HT-29 (cell line): Measurements from ENCODE around the gene BARHL1. TPM values are rescaled to one million over a fixed set of nuclear protein-coding genes. Genes with fewer than 3 reads are reported as not detected.
A peak's percentile ranks its signal among the peaks of the same experiment; 100 is the strongest.

ENCODE experiments used
- DNase-seq: peaks from one replicate; pipeline ENCODE4 v3.0.0-alpha.2; 2015; ENCODE audit warnings: low spot score
- total RNA-seq: library from RNA; depleted of rRNA; stranded (reverse); fragments of >200 nt; shearing (Covaris generic); gene quantifications from 2 replicates; pipeline ENCODE4 v1.2.3, GENCODE V29; 2014; rRNA removed

BARHL1 gene
- total RNA-seq: not detected in 2 replicates

DNA sequence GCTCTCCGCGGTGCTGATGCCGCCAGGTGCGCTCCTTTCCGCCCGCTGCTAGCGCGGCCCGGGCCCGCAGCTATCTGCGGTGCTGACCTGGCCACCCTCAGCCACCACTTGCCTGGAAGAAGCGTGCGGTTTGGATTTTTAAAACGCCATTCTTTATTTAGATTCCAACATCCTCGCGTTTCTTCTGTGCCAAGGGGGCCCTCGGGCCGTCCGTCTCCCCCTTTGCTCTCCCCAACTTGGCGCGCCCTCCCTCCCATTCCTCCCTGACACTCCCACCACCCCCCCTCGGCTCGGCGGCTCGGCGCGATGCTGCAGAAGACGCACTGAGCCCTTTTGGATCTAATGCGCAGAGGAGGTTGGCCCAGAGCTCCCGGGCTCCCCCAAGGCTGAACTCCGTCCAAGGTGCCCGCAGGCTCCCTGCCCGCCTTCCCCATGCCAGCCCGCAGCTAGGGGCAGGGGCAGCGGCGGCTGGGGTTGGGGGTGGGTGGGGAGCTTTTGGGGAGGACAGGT lies at the start of gene BARHL1:
TSS of gene BARHL1 (plus strand) at position 331 of the 510 bp plus-strand sequence. CDS start 192 bp downstream, outside the sequence.
- DNase-seq: no peak

DNA sequence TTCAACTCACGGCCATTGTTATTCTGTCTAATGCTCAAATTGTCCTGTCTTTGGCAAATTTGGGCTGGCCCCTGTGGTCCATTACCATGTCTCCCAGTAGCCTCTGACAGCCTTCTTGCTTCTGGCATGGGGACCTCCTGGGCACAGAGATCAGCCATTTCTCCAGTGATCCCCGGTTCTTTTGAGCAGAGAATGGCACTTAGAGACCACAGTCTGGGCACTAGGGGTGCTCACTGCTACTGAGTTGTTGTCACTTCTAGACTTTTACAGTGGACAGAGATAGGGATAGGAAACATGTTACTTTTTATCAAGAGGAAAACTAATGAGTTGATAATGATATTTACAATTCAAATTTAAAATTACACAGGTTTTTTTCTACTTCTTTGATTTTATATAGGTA lies 47.6 kb upstream of the BARHL1 start:
- DNase-seq: no peak

DNA sequence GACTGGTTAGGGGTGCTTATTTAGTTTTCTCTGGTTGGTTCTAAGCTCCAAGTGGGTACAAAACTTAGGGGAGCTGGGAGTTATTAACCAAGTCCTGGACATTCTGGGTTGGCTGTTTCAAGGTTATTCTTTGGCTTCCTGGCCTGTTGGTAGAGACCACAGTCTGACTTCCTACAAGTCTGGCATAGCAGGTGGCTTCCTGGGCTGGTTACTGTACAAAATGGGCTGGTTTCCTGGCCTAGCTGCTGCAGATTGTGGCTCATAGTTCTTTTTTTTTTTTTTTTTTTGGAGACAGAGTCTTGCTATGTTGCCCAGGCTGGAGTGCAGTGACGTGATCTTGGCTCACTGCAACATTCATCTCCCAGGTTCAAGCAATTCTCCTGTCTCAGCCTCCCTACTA lies 46.3 kb upstream of the BARHL1 start:
- DNase-seq: no peak

DNA sequence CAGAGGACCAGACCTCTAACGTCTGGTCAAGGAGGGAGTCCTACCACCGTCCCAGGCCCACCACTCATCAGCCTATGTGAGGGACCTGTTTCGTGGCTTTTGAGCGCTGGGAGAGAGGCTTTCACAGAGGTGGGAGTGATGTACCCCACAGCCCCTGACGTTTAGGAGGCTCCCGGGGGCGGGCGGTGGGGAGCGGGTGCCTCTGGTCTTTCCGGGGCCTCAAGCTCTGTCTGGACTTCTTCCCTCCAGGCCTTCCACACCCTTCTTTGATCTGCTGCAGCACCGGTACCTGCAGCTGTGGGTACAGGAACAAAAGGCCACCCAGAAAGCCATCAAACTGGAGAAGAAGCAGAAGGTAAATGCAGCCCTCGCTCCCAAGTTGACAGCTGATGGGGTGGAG lies 45.1 kb upstream of the BARHL1 start:
- no peak for DNase-seq

DNA sequence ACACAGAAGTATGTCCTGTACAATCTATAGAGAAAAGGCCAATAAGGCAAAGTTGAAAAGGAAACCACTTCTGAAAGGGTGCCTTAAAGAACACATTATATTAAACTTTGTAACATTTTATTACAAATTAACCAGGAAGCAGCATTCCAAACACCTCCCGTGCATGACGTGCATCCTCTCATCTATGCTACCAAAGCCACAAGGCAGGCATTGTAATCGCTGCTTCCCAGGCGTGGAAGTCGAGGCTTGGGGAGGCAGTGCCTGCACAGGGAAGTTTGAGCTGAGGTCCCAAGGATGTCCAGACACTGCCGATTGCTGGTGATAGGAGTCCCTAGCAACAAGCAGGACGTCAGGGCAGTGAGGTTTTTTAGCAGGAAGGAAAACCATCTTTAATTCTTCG lies 44.3 kb upstream of the BARHL1 start:
- DNase-seq: peak; percentile 86

DNA sequence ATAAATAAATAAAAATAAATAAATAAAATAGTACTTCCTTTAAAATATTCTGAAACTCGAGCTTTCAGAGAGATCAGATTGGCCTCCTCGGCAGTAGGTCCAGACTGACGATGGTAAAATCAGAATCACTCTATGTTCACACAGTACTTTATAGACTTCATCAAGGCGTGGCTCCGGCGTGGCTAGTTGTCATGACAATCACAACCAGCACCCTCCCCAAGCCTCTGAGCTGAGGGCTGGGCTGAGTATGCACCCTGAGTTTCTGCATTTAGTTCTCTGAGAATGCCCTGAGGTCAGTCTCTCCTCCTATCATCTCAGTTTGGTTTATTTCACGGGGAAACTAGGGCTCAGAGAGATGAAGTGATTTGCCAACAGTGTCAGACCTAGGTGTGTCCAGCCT lies 43.3 kb upstream of the BARHL1 start:
- peak; percentile 23 for DNase-seq

DNA sequence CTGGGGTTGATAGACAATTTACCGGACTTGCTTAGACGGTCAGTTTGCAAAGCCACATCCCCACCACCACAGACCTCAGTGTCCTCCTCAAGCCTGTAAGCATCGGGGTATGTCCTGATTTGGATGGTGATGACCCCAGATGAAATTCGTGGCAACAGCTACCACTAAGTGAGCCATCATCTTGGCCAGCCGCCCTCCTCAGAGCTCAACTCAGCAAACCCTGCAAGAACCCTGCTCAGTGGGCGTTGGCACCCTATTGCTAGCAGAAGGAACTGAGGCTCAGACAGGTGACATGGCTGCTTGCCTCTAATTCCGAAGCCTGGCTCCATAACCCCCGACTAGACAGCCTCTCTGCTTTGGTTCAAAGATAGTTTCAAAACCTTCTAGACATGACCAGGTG lies 41.4 kb upstream of the BARHL1 start:
- DNase-seq: no peak

DNA sequence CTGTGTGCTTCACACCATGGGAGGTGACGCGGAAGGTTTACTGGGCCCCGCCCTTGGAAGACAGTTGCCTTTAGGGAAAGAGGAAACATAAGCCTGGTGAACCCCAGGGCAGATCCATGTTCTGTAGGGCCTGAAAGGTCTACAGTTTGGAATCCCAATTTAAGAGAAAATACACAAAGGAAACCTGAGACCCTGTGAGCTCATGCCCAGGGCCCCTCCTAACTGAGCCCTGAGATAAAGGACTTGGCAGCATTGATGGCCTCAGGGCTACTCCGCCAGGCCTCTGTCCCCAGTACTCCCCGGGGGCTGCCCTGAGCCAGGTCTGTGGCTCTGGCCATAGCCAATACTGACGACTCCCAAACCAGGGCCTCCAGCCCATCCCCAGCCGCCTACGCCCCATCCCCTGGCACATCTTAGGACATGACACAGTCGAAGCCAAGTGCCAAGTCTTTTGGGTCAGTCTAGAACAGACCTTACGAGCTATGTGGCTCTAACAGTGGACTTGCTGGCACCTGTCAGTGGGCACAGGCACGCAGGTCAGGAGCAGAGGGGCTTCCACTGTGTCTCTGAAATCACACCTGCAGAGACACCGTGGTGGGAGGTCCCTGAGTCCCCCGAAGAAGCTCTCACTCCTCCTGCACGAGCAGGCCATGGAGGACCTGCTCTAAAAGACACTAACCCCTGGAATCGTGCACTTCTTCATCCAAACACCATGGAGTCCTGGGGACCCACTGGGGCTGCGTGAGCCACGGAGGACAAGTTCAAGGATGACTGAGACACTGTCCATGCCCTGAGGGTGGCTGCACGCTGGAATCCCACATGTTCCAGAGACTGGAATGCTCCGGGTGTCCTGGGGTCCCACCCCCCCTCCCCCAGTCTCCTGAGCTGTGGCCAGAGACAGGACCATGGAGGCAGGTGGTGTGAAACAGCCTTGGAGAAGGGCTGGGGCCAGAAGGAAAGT lies 40.3 kb upstream of the BARHL1 start:
- DNase-seq: no peak

DNA sequence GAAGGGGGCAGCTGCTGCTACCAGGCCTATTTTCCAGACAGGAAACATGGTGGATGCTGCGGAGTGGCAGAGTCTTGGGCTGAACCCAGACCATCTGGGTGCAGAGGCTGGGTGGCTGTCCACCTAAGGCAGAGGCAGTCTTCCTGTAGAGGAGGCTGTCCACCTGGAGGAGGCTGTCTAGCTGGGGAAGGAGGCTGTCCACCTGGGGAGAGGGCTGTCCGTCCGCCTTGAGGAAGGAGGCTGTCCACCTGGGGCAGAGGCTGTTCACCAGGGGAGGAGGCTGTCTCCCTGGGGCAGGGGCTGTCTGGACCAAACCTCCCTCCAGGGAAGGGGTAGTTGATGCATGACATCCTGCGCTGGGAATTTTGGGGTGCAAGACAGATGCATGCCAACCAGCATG lies 39.2 kb upstream of the BARHL1 start:
- DNase-seq: no peak

DNA sequence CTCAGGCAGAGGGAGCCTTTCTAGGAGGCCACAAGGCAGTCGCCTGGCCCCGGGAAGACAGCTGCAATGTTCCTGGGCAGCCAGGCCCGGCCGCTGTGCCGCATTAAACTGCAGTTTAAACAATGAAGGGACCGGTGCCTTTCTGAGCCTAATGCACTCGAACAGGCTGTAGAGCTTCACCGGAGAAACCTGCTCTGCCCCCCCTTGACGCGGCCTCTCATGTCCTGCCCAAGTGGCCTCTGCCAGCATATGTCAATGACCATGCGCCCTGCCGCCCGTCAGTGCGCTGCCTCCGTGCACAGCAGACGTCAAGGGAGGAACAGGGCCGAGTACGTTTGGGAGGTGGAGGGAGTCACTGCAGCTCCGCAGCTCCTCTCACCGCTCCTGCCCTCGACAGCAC lies 38.4 kb upstream of the BARHL1 start:
- no peak for DNase-seq

DNA sequence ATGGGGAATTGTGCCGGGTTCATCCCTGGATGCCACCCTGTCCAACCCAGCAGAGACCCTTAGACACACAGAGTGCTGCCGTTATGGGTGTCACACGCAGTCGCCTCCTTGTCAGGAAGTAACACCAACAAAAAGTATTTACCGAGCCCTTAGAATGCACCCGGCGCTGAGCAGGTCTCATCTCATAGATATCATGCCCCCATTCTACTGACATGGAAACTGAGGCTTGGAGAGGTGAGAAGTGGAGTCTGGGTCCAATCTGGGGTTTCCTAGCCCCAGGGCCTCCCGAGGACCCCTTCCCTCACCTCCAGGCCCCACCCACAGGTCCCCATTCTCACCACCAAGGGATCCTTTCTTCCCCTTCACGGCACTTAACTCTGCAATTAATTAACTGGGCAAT lies 36.8 kb upstream of the BARHL1 start:
- no peak for DNase-seq

DNA sequence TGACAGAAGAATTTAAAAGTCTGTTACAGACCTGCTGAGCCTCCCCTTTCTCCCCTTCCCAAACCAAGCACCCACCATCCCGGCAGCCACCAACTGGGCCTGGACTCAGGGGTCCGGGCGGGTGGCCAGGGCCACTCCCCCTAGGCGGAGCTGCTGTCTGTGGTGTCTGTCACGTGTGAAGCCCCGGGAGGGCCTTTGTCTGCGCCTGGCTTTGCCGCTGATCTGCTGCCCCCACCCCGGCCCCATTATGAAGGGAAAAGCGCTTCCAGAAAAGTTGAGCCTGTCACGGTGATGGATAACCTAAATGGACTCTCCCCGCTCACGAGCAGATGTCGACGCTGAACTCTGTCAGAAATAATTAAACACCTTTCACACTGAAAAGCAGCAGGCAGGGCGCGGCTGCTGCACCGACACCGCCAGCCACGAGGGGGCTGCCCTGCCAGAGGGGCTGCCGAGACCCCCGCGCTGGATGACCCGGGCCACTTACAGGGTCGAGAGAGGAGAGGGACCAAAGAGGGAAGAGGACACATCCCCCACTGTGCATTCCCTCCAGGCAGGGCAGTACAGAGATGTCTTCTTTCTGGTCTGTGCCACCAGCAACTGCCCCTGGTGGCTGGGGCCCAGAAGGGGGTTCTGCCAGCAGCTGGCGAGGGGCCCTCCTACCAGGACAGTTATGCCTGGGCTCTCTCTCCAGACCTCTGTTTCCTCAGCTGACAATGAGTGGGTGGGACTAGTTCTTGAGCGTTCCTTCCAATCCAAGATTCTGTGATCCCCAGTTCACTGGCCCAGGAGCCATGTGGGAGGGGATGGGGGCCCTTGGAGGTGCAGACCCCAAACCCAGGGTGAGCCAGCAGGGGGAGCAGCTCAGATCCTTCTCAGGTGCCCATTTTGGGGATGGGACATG lies 36.0 kb upstream of the BARHL1 start:
- DNase-seq: no peak

DNA sequence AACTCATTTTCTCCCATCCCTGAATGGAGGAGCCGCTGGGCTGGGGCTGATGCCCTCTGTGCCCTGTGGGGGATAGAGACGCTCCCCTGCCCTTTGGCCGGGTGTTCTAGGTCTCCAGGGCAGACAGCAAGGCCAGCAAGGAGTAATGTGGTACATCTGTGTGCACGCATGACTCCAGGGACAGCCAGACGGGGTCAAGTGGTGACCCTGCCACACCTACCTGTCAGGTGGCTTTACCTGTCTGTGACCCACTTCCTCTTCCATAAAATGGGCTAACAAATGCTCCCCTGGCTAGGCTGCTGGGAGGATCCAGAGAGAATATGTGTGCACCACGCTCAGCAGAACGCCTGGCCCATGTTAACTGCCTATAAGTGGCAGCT lies 35.4 kb upstream of the BARHL1 start:
- DNase-seq: no peak

DNA sequence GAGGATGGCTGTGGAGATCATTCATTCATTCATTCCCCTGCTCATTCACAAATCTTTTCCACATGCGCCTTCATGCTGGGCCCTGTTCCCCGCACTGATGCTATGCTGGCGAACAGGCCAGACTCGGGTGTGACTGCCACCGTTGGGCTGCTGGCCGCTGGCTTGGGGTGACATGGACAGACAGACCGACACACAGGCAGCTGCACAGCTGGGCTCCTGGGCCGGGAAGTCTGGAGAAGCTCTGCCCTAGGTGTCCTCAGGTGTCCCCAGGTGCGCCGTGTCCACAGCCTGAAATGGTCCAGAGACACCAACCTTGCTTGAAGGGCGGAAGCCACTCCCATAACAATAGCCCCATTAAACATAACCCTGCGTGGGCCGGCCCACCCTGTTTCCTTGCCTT lies 35.0 kb upstream of the BARHL1 start:
- DNase-seq: no peak

DNA sequence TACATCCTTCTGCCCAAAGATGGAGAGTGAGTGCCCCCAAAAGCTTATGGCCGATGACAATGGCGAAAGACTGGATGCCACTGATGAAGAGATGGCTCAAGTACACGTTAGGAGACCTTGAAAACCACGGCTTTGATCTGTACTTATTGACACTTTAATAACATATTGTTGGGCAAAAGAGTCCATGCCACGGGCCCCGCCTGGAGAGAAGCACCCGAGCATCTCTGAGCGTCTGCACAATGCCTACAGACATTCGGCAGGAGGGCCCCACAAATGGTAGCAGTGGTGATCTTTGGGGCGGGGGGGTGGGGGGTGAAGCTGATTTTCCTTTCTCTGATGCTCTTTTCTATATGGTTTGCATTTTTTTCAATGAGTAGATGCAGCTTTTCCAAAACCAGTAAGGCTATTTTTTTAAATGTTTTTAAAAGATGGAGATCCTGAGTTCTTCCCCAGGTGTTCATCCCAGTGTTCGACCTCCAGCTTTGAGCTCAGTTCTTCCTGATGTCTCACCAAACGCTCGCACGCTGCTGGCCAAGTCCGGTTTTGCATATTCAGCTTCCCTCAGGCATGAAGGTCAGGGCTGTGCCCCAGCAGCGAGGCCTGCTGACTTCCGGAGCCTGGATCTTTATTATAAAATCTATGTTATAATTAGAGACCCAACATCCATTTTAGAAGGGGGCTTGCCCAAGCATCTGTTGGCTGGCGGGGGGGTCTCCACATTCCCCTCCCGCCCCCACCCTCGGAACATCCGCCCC lies 34.3 kb upstream of the BARHL1 start:
- no peak for DNase-seq

DNA sequence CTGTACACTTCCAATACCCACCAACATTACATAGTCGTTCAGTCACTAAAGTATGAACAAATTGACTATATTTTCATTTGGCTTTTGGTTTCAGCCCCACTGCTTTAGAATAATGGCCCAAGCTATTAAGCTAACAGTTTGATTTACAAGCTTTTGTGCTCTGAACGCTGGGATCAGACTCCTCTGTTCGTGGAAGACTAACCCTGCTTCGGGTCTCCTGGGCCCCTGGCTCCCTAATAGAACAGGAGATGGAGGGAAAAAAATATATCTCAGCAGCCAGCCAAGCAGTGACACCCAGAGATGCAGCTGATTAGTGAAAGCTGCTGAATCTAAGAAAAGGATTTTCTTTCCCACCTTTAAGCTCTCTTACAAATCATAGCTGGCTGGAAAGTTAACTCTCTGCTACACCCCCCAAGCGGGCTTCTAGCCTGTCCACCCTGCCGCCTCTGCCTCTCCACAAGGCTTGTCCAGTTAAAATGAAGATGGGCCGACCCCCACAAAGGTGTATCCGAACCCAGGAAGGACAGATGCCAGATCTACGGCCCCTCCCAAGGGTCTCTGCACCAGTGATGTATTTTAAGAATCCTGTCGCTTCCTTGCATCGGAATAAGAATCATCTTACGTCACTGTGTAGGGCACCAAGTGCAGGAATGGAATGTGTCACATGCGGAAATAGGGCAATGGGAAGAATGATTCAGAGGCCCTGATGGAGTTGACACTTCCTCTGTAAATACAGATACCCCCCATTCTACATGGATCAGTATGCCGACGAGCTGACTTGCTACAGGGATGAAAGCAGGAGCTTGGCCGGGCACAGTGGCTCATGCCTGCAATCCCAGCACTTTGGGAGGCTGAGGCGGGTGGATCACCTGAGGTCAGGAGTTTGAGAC lies 33.4 kb upstream of the BARHL1 start:
- DNase-seq: peak; percentile 70

DNA sequence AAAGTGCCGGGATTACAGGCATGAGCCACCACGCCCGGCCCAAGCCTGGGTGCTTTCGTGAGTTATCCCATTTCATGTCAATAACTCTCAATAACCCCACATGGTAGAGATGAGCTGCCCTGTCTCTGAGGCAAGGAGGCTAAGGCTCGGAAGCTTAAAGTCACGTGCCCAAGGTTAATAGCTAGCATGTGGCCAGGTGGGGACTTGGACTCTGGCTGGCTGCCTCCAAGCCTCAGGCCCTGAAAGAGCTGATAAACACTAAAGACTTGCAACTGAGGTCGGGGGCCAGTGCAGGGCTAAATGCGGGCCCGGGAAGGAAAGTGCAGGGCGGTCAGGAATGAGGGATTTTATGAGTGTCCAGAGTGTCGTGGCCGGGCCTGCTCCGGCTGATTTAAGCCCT lies 30.9 kb upstream of the BARHL1 start:
- no peak for DNase-seq

DNA sequence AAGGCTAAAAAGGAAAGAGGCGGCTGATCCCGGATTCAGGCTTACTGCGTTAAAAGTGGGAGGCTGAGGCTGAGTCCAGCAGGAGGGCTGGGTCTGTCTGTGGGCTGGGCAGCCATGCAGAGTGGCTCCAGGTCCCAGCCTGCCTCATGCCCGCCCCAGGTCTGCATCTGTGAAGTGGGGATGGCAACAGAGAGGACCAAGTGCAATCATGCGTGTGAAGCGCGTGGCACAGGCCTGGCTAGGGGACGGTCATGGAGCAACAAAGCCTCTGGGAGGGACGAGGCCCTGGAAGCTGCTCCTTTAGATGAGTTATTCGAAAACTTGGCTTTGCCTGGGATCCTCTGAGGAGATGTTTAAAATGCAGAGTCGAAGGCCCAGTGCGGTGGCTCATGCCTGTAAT lies 30.4 kb upstream of the BARHL1 start:
- DNase-seq: no peak

DNA sequence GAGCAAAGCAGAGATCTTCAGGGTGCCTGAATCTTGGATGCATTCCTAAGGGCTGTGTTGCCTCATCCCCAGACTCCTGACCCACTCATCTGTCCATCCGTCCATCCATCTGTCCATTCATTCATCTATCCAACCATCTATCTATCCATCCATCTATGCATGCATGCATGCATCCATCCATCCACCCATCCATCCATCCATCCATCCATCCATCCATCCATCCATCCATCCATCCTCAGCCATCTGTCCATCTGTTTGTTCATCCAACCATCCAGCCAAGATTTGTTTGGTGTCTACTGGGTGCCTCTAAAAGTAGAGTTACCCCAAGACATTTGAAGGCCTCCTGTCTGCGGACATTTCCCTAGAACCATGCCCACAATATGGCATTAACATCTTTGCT lies 27.7 kb upstream of the BARHL1 start:
- no peak for DNase-seq

DNA sequence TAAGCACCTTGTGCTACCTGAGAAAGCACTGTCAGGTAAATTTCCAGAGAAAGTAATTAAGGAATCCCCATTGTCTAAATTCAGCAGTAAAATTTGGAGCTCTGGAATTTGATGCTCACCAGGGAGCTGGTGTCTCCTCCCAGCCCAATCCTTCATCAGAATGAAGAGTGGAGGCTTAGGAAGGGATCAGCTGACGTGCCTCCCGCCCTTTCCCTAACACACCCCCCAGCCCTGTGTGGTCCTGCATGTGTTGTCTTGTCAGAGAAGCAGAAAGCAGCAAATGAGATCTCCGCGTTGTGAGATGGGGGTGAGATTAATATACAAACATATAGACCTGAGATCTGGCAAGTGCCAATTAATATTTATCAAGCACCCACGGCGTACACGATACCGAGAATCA lies 26.9 kb upstream of the BARHL1 start:
- DNase-seq: no peak

DNA sequence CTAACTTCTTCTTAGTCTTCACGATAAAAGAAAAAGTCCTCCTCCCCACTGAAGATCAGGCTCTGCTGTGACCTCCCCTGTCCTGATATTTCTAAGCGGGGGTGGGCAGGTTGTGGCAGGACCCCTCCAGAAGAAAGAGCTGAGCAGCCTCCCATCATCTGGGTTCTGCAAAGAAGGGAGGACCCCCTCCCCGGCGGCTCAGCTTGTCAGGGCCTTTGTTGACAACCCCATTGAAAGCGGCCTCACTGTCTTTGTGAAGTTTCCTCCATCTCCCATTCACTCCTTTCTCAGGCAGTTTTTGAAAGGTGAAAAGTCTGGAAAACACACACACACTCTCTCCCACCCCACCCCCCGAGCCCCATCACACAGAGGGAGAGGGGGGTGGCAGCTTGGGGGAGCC lies 26.2 kb upstream of the BARHL1 start:
- no peak for DNase-seq
